ENCODE results near the gene IPCEF1. TPM values are rescaled to one million over a fixed set of nuclear protein-coding genes. Genes with fewer than 3 reads are reported as not detected.

The IPCEF1 gene
- total RNA-seq, 1 experiment from 2014 or later: 1.9 TPM

- intact Hi-C loops (cut with micrococcal nuclease; ENCODE audit: unreplicated experiment): no loop called here
- CTCF ChIA-PET: no interaction called here
- POLR2A ChIA-PET: no interaction called here
- no peak overlapping the region for H3K4me3 Mint-ChIP-seq (ENCODE audit: unreplicated experiment)
- H3K4me1 ChIP-seq: no peaks in the 10 kb centered on the region
- no peak for DNase-seq
- H3K27me3 Mint-ChIP-seq (ENCODE audit: insufficient read depth, unreplicated experiment): no peaks in the 10 kb centered on the region
- no peaks in the 10 kb centered on the region for H3K36me3 ChIP-seq (ENCODE audit: control insufficient read depth, insufficient read depth, low read length)
- no peaks in the 10 kb centered on the region for H3K4me1 Mint-ChIP-seq (ENCODE audit: low read depth, unreplicated experiment)
- no TSS peak for BruUV-seq (replicated peaks)
- no peak overlapping the region for H3K27ac Mint-ChIP-seq (ENCODE audit: unreplicated experiment)
- no peaks in the 10 kb centered on the region for H3K9me3 ChIP-seq
- H3K4me3 ChIP-seq (ENCODE audit: low read depth, low read length): no peak overlapping the region
- H3K9me3 Mint-ChIP-seq (ENCODE audit: unreplicated experiment): no peaks in the 10 kb centered on the region
- H3K27me3 ChIP-seq (replicated peaks; ENCODE audit: control insufficient read depth, insufficient read depth, low read length): no peaks in the 10 kb centered on the region
- no peak for TF ChIP-seq CTCF (IDR thresholded peaks at IDR 0.05; ENCODE audit: insufficient read depth in 1 of 2, low read depth in 1 of 2, low read length in 1 of 2, severe bottlenecking in 1 of 2, unreplicated experiment in 1 of 2)
- H3K36me3 Mint-ChIP-seq (ENCODE audit: insufficient read depth, unreplicated experiment): no peaks in the 10 kb centered on the region
These were observed 197.5 kb downstream of the IPCEF1 start for GRCh38 chr6:154159126-154159525.

GRCh38 chr6:154157706-154158105, 198.9 kb downstream of the IPCEF1 start:
- Mint-ChIP-seq H3K4me3 (ENCODE audit: unreplicated experiment) (no peak overlapping the region), H3K36me3 (ENCODE audit: insufficient read depth, unreplicated experiment) (no peaks in the 10 kb centered on the region), H3K4me1 (ENCODE audit: low read depth, unreplicated experiment) (no peaks in the 10 kb centered on the region), H3K9me3 (ENCODE audit: unreplicated experiment) (no peaks in the 10 kb centered on the region), H3K27me3 (ENCODE audit: insufficient read depth, unreplicated experiment) (no peaks in the 10 kb centered on the region), H3K27ac (ENCODE audit: unreplicated experiment) (no peak overlapping the region)
- Histone ChIP-seq H3K9me3 (no peaks in the 10 kb centered on the region), H3K4me1 (no peaks in the 10 kb centered on the region), H3K36me3 (ENCODE audit: control insufficient read depth, insufficient read depth, low read length) (no peaks in the 10 kb centered on the region), H3K4me3 (ENCODE audit: low read depth, low read length) (no peak overlapping the region), H3K27me3 (replicated peaks; ENCODE audit: control insufficient read depth, insufficient read depth, low read length) (no peaks in the 10 kb centered on the region)
- CTCF ChIA-PET: no interaction called here
- no peak for TF ChIP-seq CTCF (IDR thresholded peaks at IDR 0.05; ENCODE audit: insufficient read depth in 1 of 2, low read depth in 1 of 2, low read length in 1 of 2, severe bottlenecking in 1 of 2, unreplicated experiment in 1 of 2)
- intact Hi-C loops (cut with micrococcal nuclease; ENCODE audit: unreplicated experiment): no loop called here
- POLR2A ChIA-PET: no interaction called here
- no peak for DNase-seq
- no TSS peak for BruUV-seq (replicated peaks)

- TF ChIP-seq CTCF (IDR thresholded peaks at IDR 0.05; ENCODE audit: insufficient read depth in 1 of 2, low read depth in 1 of 2, low read length in 1 of 2, severe bottlenecking in 1 of 2, unreplicated experiment in 1 of 2): no peak
- intact Hi-C loops (cut with micrococcal nuclease; ENCODE audit: unreplicated experiment): no loop called here
- Mint-ChIP-seq H3K27me3 (ENCODE audit: insufficient read depth, unreplicated experiment) (no peaks in the 10 kb centered on the region), H3K27ac (ENCODE audit: unreplicated experiment) (no peak overlapping the region), H3K4me1 (ENCODE audit: low read depth, unreplicated experiment) (no peaks in the 10 kb centered on the region), H3K4me3 (ENCODE audit: unreplicated experiment) (no peak overlapping the region), H3K36me3 (ENCODE audit: insufficient read depth, unreplicated experiment) (no peaks in the 10 kb centered on the region), H3K9me3 (ENCODE audit: unreplicated experiment) (no peaks in the 10 kb centered on the region)
- Histone ChIP-seq H3K36me3 (ENCODE audit: control insufficient read depth, insufficient read depth, low read length) (no peaks in the 10 kb centered on the region), H3K27me3 (replicated peaks; ENCODE audit: control insufficient read depth, insufficient read depth, low read length) (no peaks in the 10 kb centered on the region), H3K4me3 (ENCODE audit: low read depth, low read length) (no peak overlapping the region), H3K4me1 (no peaks in the 10 kb centered on the region), H3K9me3 (no peaks in the 10 kb centered on the region)
- no peak for DNase-seq
- ChIA-PET CTCF (no interaction called here), POLR2A (no interaction called here)
- no TSS peak for BruUV-seq (replicated peaks)
These were observed 199.5 kb downstream of the IPCEF1 start for GRCh38 chr6:154157082-154157481.
